Dermis blood vessel endothelial cell (primary cell): ENCODE results near the gene CDCA7. TPM values are rescaled to one million over a fixed set of nuclear protein-coding genes. Genes with fewer than 3 reads are reported as not detected.
"Not testable (repeated sequence)": the region's sequence is repeated elsewhere in the genome, so short reads cannot be mapped to it uniquely, and the experiment has no call there.

Experiments
- DNase-seq: peaks from one replicate; pipeline ENCODE4 v3.0.0; 2010
- total RNA-seq: library from RNA; depleted of rRNA; stranded (reverse); fragments of >200 nt; gene quantifications from 2 replicates; pipeline ENCODE4 v1.2.3, GENCODE V29; 2014

CDCA7 gene
- total RNA-seq, 1 donor from 2014 or later: 5.4 TPM

DNA sequence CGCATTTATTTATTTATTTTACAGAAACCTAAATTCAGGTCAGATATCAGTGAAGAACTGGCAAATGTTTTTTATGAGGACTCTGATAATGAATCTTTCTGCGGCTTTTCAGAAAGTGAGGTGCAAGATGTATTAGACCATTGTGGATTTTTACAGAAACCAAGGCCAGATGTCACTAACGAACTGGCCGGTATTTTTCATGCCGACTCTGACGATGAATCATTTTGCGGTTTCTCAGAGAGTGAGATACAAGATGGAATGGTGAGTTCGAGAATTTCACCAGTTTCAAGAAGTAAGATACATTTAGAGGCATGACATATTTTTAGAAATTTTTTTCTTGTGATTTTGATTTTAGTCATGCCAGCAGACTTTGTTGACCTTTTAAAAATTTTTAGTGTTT lies 4.6 kb downstream of the CDCA7 start:
- DNase-seq: no peak

DNA sequence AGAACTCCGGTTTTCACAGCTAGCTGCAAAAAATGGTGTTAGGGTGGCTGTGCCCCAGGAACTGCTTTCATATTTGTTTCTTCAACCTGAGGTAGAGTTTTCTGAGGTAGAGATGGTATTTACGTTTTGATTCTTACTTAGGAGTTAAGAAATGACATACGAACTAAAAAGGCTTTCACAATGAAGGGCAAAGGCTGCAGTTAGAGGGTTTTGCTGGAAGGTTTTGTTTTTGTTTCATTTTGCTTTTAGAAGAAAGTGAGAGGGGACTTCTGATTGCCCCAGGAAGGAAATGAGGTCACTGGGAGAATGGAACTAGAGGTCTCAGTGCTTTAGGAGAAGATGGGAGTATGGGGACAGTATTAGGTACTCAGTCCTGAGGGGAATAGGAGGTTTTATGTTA lies 15.5 kb downstream of the CDCA7 start:
- peak; percentile 24 for DNase-seq

- no peak for DNase-seq
Measured at GRCh38 chr2:173371023-173371422, 16.4 kb downstream of the CDCA7 start.

GRCh38 chr2:173373290-173373689 lies 18.6 kb downstream of the CDCA7 start:
- no peak for DNase-seq

- no peak for DNase-seq
Measured at GRCh38 chr2:173374634-173375033, 20.0 kb downstream of the CDCA7 start.

- not testable (repeated sequence) for DNase-seq
Measured at GRCh38 chr2:173385534-173385933, 30.9 kb downstream of the CDCA7 start.

- DNase-seq: no peak
Measured at GRCh38 chr2:173386021-173386737, 31.5 kb downstream of the CDCA7 start.

- DNase-seq: no peak
Measured at GRCh38 chr2:173386738-173387065, 32.0 kb downstream of the CDCA7 start.

GRCh38 chr2:173387079-173387478 lies 32.4 kb downstream of the CDCA7 start:
- no peak for DNase-seq

DNA sequence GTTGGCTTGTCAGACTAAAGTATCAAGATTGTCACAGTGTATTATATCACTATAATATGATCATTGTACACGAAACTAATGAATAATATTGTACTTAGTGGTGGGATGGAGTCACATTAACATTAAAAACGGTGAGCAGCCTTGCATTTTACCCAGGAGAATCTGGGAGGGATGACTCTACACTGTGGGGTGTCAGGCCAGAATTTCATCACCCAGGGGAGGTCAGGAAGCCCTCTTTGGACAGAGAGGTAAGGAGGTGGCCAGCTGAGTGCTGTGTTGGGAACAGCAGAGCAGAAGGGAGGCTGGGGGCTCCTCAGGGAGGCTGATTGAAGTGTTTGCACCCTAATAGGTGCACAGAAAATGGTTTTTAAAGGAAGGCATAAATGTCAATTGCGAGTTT lies 33.0 kb downstream of the CDCA7 start:
- no peak for DNase-seq

DNA sequence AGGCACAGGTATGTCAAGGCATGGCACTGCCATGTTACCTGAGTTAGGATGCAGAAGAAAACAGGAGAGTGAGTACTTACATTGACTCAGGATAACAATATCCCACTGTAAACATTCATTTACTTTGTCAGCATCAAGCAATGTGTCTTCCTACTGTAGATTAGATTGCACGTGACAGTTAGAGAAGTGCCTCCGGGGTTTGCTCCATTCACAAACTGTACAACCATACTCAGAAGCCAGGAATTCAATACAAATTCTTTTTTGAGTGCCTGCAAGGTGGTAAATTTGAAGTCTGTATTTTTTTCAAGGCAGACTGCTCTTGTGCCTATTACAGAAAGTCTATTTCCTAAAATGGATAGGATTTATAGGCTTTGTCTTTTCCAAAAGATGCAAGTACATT lies 34.1 kb downstream of the CDCA7 start:
- no peak for DNase-seq

- DNase-seq: no peak
Measured at GRCh38 chr2:173390036-173390435, 35.4 kb downstream of the CDCA7 start.

DNA sequence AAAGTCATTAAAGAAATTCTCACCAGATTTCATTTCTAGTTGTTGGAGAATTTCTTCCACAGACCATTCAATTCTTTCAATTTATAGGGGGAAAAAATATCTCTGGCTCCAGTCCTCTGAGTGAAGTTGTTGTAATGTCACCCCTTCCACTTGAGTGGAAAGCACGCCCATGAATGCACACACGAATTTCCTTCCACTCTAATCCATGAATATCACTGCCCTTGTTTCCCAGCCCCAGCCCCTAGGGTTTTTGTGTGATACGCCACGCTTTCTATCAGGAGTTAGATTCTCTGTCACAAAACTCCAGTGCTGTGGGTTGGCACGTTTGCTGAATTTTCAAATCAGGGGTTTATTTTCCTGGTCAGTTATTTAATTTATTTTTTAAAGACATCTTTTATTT lies 38.1 kb downstream of the CDCA7 start:
- DNase-seq: no peak

- DNase-seq: no peak
Measured at GRCh38 chr2:173393186-173393585, 38.5 kb downstream of the CDCA7 start.

DNA sequence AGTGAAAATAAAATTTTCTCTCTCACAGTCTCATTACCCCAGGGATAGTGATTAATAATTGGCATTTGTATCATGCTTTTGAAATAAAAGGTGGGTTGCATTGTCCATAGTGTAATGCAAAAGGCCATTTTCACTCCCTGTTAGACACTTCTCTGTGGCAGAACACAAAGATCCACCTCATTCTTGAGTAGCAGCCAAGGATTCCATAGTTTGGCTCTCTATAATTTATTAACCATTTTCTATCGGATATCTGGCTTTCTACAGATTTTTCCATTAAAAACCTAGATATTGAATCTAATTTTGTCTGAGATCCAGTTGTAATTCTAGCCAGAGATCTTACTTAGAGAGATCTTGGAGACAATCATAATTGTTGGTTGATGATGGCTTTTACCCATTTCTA lies 39.0 kb downstream of the CDCA7 start:
- DNase-seq: no peak

DNA sequence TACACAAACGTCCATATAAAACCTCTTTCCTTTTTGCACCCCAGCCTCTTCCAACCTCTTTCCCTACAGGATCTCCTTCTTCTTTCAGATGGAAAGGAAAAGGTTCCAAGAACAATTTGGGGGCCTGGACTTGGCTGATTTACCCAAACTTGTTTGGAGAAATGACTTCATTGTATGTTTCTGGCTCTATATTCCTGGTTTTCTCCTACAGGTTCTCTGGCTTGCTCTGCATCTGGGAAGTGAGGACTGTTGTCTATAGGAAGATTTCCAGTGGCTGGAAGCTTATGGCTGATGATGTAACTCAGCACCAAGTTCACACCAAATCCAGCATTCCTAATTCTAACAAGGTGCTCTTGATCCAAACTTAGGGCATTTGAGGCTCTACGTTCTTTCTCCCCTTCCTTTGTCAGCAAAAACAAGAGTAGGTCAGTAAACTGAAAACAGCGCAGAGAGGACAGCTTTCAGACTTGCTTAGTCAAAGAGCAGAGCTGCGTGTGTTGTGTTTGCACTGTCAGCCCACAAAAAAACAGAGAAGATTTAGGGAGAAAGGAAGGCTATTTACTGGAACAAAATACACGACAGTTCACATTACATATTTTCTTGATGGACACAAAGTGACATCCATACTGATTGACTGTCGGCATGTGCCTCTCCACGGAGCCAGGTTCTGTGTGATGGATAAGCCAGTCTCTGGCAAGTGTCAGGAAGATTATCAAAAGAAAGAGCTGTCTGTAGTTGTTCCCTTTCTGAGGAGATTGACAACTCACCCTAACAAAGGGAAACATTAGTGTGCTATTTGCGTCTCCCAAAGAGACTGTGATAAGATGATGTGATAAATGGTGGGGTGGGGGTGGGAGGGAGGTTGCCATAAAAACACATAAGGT lies 39.7 kb downstream of the CDCA7 start:
- DNase-seq: no peak

DNA sequence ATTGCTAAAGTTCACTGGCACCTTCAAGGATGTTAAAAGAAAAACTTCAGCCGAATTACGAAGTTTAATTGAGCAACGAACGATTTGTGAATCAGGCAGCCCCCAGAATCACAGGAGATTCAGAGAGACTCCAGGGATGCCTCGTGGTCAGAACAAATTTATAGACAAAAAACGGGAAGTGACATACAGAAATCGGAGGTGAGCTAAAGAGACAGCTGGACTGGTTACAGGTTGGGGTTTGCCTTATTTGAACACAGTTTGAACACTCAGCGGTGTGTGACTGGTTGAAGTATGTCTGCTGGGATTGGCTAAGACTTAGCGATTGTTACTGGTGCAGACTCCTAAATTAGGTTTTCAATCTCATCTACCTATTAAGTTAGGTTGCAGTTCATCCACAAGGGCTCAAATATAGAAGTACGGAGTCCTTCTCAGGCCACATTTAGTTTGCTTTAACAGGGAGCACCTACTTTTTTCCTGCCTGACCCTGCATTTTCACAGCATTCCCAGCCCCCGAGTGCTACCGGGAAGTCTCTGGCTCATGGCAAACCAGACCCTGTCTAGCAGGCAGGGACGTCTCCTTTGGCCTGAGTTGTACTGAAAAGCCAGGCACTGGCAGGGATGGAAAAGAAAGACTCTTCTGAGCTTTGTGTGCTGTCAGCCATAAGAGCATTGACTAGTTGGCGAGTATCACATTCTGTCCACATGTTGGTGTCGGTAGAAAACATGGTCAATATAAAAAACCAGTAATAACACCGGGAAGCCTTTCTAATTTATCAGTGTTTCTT lies 41.1 kb downstream of the CDCA7 start:
- no peak for DNase-seq

DNA sequence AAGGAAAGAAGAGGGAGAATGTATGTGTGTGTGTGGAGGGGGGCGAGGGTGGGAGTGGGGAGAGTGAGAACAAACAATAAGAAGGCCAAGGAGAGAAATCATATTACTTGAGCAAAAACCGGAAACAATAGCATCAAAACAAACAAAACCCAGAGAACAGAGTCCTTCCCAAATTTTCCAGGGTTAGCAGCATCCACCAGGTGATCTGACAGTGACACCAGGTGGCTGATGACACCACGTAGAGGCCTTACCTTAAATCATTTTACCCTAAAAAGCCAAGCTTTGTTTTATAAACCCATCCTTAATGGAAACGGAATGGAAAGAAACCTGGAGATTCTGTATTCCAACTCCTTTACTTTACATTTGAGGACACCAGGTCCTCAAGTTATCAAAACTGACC lies 42.9 kb downstream of the CDCA7 start:
- DNase-seq: no peak

- DNase-seq: no peak
Measured at GRCh38 chr2:173399229-173399628, 44.6 kb downstream of the CDCA7 start.

DNA sequence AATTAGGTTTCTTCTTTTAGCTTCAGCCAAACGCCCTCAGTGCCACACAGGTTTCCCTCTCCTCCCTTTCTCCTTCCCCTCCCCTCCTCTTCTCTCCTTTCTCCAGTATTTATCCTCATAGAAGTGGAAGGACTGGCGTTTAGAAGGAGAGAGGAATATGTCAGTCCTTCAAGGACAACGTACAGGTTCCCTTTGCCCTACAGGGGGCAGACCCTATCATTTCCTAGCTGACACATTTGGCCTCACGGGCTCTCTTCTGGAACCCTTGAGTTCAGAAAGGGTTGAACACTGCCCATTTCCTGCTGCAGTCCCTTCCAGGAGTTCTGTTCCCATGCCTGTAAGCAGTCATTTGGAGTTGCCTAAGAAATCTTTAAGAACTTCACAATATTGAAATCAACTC lies 46.1 kb downstream of the CDCA7 start:
- DNase-seq: peak; percentile 36

GRCh38 chr2:173401716-173402326 lies 47.1 kb downstream of the CDCA7 start:
- DNase-seq: peak; percentile 14

DNA sequence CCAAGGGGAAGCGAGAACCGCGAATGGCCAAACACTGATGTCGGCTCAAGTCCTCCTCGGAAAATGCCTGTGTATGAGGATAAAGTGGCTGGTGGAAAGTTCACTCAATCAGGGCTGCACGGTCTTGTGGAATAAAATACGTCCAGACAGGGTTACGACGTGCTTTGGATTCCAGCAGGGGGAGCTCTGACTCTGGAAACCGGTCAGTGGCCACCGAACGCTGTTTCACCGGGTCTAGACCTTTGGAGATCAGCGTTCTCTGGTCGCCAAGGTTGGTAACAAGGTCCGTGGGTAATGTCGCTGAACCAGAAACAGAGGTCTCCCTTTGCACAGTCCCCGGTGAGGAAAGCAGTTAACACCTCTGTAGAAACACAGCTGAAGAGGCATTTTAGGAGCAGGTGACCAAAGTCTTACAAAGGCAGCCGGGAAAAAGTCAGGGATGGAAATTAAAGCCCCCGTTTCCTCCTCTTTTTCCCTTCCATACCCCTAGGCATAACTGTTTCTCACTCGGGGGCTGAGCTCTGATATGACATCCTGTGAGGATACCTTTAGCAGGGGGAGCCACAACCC lies 47.8 kb downstream of the CDCA7 start:
- peak; percentile 90 for DNase-seq
